ENCODE data around the gene NFIC.
"Not testable (repeated sequence)": the region's sequence is repeated elsewhere in the genome, so short reads cannot be mapped to it uniquely, and the experiment has no call there.

Gene NFIC

GRCh38 chr19:3443840-3444694, 77.7 kb downstream of the NFIC start:
- Histone ChIP-seq H2AFZ (ENCODE audit: low read length) (no peak overlapping the region), H3K9me2 (replicated peaks; ENCODE audit: insufficient read depth, low read length) (no peaks in the 10 kb centered on the region), H3K36me3 (replicated peaks; ENCODE audit: insufficient read depth, low read length) (no peaks in the 10 kb centered on the region), H3K9me3 (replicated peaks; ENCODE audit: insufficient read depth, low read length) (no peaks in the 10 kb centered on the region), H3K27me3 (replicated peaks; ENCODE audit: insufficient read depth, low read length) (peaks cover 91% of the 10 kb centered on the region), H3K4me2 (ENCODE audit: low read depth, low read length) (no peak overlapping the region), H4K20me1 (ENCODE audit: insufficient read depth, low read length) (no peaks in the 10 kb centered on the region), H3K27ac (ENCODE audit: low read length) (no peak overlapping the region), H3K4me1 (ENCODE audit: low read length) (no peaks in the 10 kb centered on the region), H3K4me3 (ENCODE audit: low read length) (no peak overlapping the region), H3K79me2 (ENCODE audit: low read length) (no peaks in the 10 kb centered on the region), H3F3A (ENCODE audit: insufficient read depth, low read length) (no peaks in the 10 kb centered on the region), H3K9ac (ENCODE audit: low read length) (no peak overlapping the region)
- no peak for TF ChIP-seq EZH2 (optimal IDR thresholded peaks at IDR 0.05; ENCODE audit: low read depth, low read length)
- TF ChIP-seq EZH2phosphoT487 (IDR thresholded peaks at IDR 0.05; ENCODE audit: low read length): no peak
- TF ChIP-seq, protein P1, sequence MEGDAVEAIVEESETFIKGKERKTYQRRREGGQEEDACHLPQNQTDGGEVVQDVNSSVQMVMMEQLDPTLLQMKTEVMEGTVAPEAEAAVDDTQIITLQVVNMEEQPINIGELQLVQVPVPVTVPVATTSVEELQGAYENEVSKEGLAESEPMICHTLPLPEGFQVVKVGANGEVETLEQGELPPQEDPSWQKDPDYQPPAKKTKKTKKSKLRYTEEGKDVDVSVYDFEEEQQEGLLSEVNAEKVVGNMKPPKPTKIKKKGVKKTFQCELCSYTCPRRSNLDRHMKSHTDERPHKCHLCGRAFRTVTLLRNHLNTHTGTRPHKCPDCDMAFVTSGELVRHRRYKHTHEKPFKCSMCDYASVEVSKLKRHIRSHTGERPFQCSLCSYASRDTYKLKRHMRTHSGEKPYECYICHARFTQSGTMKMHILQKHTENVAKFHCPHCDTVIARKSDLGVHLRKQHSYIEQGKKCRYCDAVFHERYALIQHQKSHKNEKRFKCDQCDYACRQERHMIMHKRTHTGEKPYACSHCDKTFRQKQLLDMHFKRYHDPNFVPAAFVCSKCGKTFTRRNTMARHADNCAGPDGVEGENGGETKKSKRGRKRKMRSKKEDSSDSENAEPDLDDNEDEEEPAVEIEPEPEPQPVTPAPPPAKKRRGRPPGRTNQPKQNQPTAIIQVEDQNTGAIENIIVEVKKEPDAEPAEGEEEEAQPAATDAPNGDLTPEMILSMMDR (IDR thresholded peaks at IDR 0.05; ENCODE audit: low read length): no peak
- no peak for DNase-seq

DNA sequence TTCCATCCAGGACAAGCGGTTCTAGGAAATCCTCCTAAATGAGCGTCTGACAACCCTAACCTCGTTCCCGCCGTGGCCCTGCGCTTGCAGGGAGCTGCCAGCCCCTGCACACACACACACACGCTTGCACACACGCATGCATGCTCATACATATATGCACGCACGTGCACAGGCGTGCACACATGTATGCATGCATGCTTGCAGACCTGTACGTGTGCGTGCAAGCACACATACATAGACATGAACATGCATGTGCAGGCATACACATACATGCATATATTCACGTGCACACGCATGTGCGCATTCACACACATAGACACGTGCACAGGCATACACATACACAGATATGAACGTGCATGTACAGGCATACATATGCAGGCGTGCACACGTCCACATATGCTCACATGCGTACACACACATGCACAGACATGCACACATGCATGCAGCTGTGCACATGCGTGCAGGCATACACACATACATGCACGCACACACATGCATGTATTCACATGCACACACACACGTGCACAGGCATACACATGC, 78.4 kb downstream of the NFIC start:
- Histone ChIP-seq H4K20me1 (ENCODE audit: insufficient read depth, low read length) (no peaks in the 10 kb centered on the region), H3K4me2 (ENCODE audit: low read depth, low read length) (no peak overlapping the region), H3K36me3 (replicated peaks; ENCODE audit: insufficient read depth, low read length) (no peaks in the 10 kb centered on the region), H3F3A (ENCODE audit: insufficient read depth, low read length) (no peaks in the 10 kb centered on the region), H3K9me2 (replicated peaks; ENCODE audit: insufficient read depth, low read length) (no peaks in the 10 kb centered on the region), H3K9ac (ENCODE audit: low read length) (no peak overlapping the region), H3K4me1 (ENCODE audit: low read length) (no peaks in the 10 kb centered on the region), H3K9me3 (replicated peaks; ENCODE audit: insufficient read depth, low read length) (no peaks in the 10 kb centered on the region), H2AFZ (ENCODE audit: low read length) (no peak overlapping the region), H3K27ac (ENCODE audit: low read length) (no peak overlapping the region), H3K4me3 (ENCODE audit: low read length) (no peak overlapping the region), H3K79me2 (ENCODE audit: low read length) (no peaks in the 10 kb centered on the region), H3K27me3 (replicated peaks; ENCODE audit: insufficient read depth, low read length) (peaks cover 95% of the 10 kb centered on the region)
- DNase-seq: no peak
- TF ChIP-seq, protein P1 (IDR thresholded peaks at IDR 0.05; ENCODE audit: low read length): no peak
- TF ChIP-seq EZH2phosphoT487 (IDR thresholded peaks at IDR 0.05; ENCODE audit: low read length): no peak
- TF ChIP-seq EZH2 (optimal IDR thresholded peaks at IDR 0.05; ENCODE audit: low read depth, low read length): no peak

DNA sequence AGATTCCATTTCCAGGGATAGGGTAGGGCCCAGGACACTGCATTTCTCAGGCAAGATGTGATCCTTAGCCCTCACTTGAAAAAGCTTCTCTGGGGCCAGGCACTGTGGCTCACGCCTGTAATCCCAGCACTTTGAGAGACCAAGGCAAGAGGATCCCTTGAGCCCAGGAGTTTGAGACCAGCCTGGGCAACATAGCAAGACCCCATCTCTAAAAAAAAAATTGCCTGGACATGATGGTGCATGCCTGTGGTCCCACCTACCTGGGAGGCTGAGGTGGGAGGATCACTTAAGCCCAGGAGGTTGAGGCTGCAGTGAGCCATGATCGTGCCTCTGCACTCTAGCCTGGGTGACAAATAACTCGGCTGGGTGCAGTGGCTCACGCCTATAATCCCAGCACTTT, 80.3 kb downstream of the NFIC start:
- H3K9me2 ChIP-seq (replicated peaks; ENCODE audit: insufficient read depth, low read length); H3K27ac ChIP-seq (ENCODE audit: low read length); H3K79me2 ChIP-seq (ENCODE audit: low read length); H3K36me3 ChIP-seq (replicated peaks; ENCODE audit: insufficient read depth, low read length); H3K4me2 ChIP-seq (ENCODE audit: low read depth, low read length); H4K20me1 ChIP-seq (ENCODE audit: insufficient read depth, low read length); H2AFZ ChIP-seq (ENCODE audit: low read length); H3K4me1 ChIP-seq (ENCODE audit: low read length); H3K4me3 ChIP-seq (ENCODE audit: low read length); H3K9me3 ChIP-seq (replicated peaks; ENCODE audit: insufficient read depth, low read length); DNase-seq; H3F3A ChIP-seq (ENCODE audit: insufficient read depth, low read length); H3K9ac ChIP-seq (ENCODE audit: low read length): not testable (repeated sequence)
- H3K27me3 ChIP-seq (replicated peaks; ENCODE audit: insufficient read depth, low read length): peaks cover 76% of the 10 kb centered on the region

Data from MM.1S (cell line).